Hepatocyte (in vitro differentiated cells): ENCODE results near the gene OR8B8. TPM values are rescaled to one million over a fixed set of nuclear protein-coding genes. Genes with fewer than 3 reads are reported as not detected.
A peak's percentile ranks its signal among the peaks of the same experiment; 100 is the strongest.
"Not testable (repeated sequence)": the region's sequence is repeated elsewhere in the genome, so short reads cannot be mapped to it uniquely, and the experiment has no call there.

Experiments used
- DNase-seq: peaks from one replicate; pipeline ENCODE4 v3.0.0-alpha.2; 2016; ENCODE audit warnings: low spot score
- H2AFZ ChIP-seq: fragments of 200-600 bp; sonication (generic); 2 replicates; pipeline ENCODE4 v1.6.0; 2016; ENCODE audit warnings: antibody characterized with exemption, mild to moderate bottlenecking
- H3K27ac ChIP-seq: fragments of 200-600 bp; sonication (generic); 2 replicates; pipeline ENCODE4 v1.5.1; 2016; ENCODE audit warnings: mild to moderate bottlenecking
- H3K27me3 ChIP-seq: fragments of 200-600 bp; sonication (generic); 2 replicates; pipeline ENCODE4 v1.6.1; 2016
- H3K36me3 ChIP-seq: fragments of 200-600 bp; sonication (generic); replicated peaks from 2 replicates; pipeline ENCODE4 v1.5.1; 2016; ENCODE audit warnings: low read depth; ENCODE audit not compliant: insufficient read depth
- H3K4me1 ChIP-seq: fragments of 200-600 bp; sonication (generic); 2 replicates; pipeline ENCODE4 v1.5.1; 2016; ENCODE audit warnings: mild to moderate bottlenecking, moderate library complexity; ENCODE audit not compliant: insufficient read depth
- H3K4me2 ChIP-seq: fragments of 200-600 bp; sonication (generic); 2 replicates; pipeline ENCODE4 v1.6.0; 2016
- H3K4me3 ChIP-seq: fragments of 200-600 bp; sonication (generic); 2 replicates; pipeline ENCODE4 v1.5.1; 2016; ENCODE audit warnings: mild to moderate bottlenecking
- H3K79me2 ChIP-seq: fragments of 200-600 bp; sonication (generic); 2 replicates; pipeline ENCODE4 v1.6.0; 2017; ENCODE audit warnings: mild to moderate bottlenecking
- H3K9me2 ChIP-seq: fragments of 200-600 bp; sonication (generic); replicated peaks from 2 replicates; pipeline ENCODE4 v1.6.0; 2017; ENCODE audit warnings: mild to moderate bottlenecking; ENCODE audit not compliant: insufficient read depth
- H3K9me3 ChIP-seq: fragments of 200-600 bp; sonication (generic); 2 replicates; pipeline ENCODE4 v1.5.1; 2016; ENCODE audit warnings: low read depth, mild to moderate bottlenecking
- H4K20me1 ChIP-seq: fragments of 200-600 bp; sonication (generic); 2 replicates; pipeline ENCODE4 v1.6.0; 2016; ENCODE audit warnings: mild to moderate bottlenecking; ENCODE audit not compliant: insufficient read depth, poor library complexity, severe bottlenecking
- CTCF ChIP-seq: fragments of 200-600 bp; sonication (generic); IDR thresholded peaks from 2 replicates; pipeline ENCODE4 v1.5.1; 2016; ENCODE audit warnings: antibody characterized with exemption, mild to moderate bottlenecking; ENCODE audit not compliant: poor library complexity
- EZH2 ChIP-seq: fragments of 200-600 bp; sonication (generic); IDR thresholded peaks from 2 replicates; pipeline ENCODE4 v1.6.1; 2016; ENCODE audit warnings: antibody characterized with exemption, mild to moderate bottlenecking, borderline replicate concordance
- EZH2phosphoT487 ChIP-seq: fragments of 200-600 bp; sonication (generic); IDR thresholded peaks from one replicate; pipeline ENCODE4 v1.6.1; 2018; ENCODE audit warnings: antibody characterized with exemption, mild to moderate bottlenecking, low read depth, moderate library complexity; ENCODE audit not compliant: unreplicated experiment, severe bottlenecking
- WGBS: methylation state at CpG from one replicate; pipeline ENCODE4 v1.1.6; 2016; ENCODE audit warnings: low lambda C conversion rate; ENCODE audit errors: missing lambda C conversion rate; 5-methylcytosine and 5-hydroxymethylcytosine counted together
- polyA plus RNA-seq: library from polyadenylated mRNA; unstranded; fragments of >200 nt; fragmentation: Nextera tagmentation; extraction: Ambion mirVana; gene quantifications from 2 replicates; pipeline ENCODE4 v1.2.1, GENCODE V29; 2016
- total RNA-seq: library from RNA; depleted of rRNA; stranded (reverse); fragments of >200 nt; gene quantifications from 2 replicates; pipeline ENCODE4 v1.2.3, GENCODE V29; 2014

Gene OR8B8
- total and polyA plus RNA-seq, 2 experiments from 2014 or later: not detected

DNA sequence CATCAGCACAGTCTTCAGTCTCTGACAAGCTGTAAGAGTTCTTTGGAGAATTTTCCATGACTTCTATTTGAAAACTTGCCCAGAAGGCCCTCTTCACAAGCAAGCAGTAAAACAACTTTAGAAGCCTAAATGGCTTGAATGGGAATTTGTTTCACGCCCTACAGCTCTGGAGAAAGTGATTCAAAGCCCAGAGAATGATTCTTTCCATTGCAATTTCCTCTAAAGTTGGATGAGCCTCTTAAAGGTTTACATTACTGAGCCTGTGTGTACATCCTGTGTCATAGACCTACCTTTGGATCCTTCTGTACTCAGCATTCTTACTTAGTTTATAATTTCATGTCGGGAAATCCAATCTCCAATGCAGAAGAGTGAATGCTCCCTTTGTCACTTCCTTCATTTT lies 39.9 kb downstream of the OR8B8 start:
- no peak overlapping the region for H3K27ac ChIP-seq
- DNase-seq: no peak
- no peaks in the 10 kb centered on the region for H3K79me2 ChIP-seq
- H3K27me3 ChIP-seq: peaks cover 9% of the 10 kb centered on the region
- no peak overlapping the region for H3K4me3 ChIP-seq
- H3K4me1 ChIP-seq: no peaks in the 10 kb centered on the region
- no peak overlapping the region for H3K4me2 ChIP-seq
- H3K36me3 ChIP-seq: no peaks in the 10 kb centered on the region
- no peaks in the 10 kb centered on the region for H3K9me2 ChIP-seq
- no peaks in the 10 kb centered on the region for H3K9me3 ChIP-seq
- no peak overlapping the region for H2AFZ ChIP-seq
- H4K20me1 ChIP-seq: no peaks in the 10 kb centered on the region
- 85% methylated on average over 2 of the region's 2 CpGs for WGBS
- no peak for TF ChIP-seq EZH2
- no peak for TF ChIP-seq EZH2phosphoT487
- TF ChIP-seq CTCF: no peak

DNA sequence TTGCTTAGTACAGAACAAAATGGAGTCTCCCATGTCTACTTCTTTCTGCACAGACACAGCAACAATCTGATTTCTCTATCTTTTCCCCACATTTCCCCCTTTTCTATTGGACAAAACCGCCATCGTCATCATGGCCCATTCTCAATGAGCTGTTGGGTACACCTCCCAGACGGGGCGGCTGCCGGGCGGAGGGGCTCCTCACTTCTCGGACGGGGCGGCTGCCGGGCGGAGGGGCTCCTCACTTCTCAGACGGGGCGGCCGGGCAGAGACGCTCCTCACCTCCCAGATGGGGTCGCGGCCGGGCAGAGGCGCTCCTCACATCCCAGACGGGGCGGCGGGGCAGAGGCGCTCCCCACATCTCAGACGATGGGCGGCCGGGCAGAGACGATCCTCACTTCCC lies 42.3 kb downstream of the OR8B8 start:
- not testable (repeated sequence) for H3K9me3 ChIP-seq, DNase-seq, H3K27me3 ChIP-seq, H2AFZ ChIP-seq, H3K4me2 ChIP-seq, H4K20me1 ChIP-seq, H3K79me2 ChIP-seq, H3K9me2 ChIP-seq, H3K27ac ChIP-seq, H3K4me3 ChIP-seq, H3K4me1 ChIP-seq, H3K36me3 ChIP-seq
- 100% methylated on average over 9 of the region's 27 CpGs for WGBS

GRCh38 chr11:124402326-124402922 lies 43.1 kb downstream of the OR8B8 start:
- TF ChIP-seq CTCF (peak; percentile 76), EZH2 (no peak)
- 44% methylated on average over 8 of the region's 8 CpGs for WGBS
- Histone ChIP-seq H3K4me1 (no peaks in the 10 kb centered on the region), H2AFZ (no peak overlapping the region), H3K9me3 (no peaks in the 10 kb centered on the region), H3K36me3 (no peaks in the 10 kb centered on the region), H3K4me2 (no peak overlapping the region), H3K4me3 (no peak overlapping the region), H3K27me3 (peaks cover 1% of the 10 kb centered on the region), H3K79me2 (no peaks in the 10 kb centered on the region), H3K27ac (no peak overlapping the region), H4K20me1 (no peaks in the 10 kb centered on the region), H3K9me2 (no peaks in the 10 kb centered on the region)
- peak; percentile 91 for DNase-seq

GRCh38 chr11:124398924-124399323 lies 46.6 kb downstream of the OR8B8 start, which contains the start of gene OR8B3:
TSS of gene OR8B3 (minus strand) at chr11:124399024. CDS start at chr11:124397351, 1,673 bp downstream.
- no peak for DNase-seq
- TF ChIP-seq CTCF: no peak
- no peak for TF ChIP-seq EZH2

DNA sequence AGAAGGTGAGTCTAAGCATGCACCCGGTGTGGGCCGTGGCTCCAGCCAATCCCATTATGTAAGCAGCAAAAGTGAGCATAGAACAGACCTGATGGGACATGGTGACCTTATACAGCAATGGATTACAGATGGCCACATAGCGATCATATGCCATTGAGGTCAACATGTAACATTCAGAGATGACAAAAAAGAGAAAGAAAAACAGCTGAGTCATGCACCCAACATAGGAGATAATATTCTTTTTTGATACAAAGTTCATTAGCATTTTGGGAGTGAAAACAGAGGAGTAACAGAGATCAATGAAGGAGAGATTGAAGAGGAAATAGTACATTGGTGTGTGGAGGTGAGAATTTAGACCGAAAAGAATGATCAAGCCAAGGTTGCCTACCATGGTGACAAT lies 48.6 kb downstream of the OR8B8 start:
- not testable (repeated sequence) for H3K27me3 ChIP-seq, H3K9me2 ChIP-seq, H3K79me2 ChIP-seq, H3K4me3 ChIP-seq, H3K36me3 ChIP-seq, H2AFZ ChIP-seq, H3K4me1 ChIP-seq, H3K4me2 ChIP-seq, H4K20me1 ChIP-seq, H3K27ac ChIP-seq, DNase-seq, H3K9me3 ChIP-seq
- 86% methylated on average over 2 of the region's 4 CpGs for WGBS

More at GRCh38 chr11:124398924-124399323, 46.6 kb downstream of the OR8B8 start, which contains the start of gene OR8B3:
- H3K79me2 ChIP-seq: no peaks in the 10 kb centered on the region
- H4K20me1 ChIP-seq: no peaks in the 10 kb centered on the region
- H3K27ac ChIP-seq: no peak within 1 kb of the TSS
- H3K27me3 ChIP-seq: no peaks in the 10 kb centered on the region
- H3K4me3 ChIP-seq: no peak within 1 kb of the TSS
- no peaks in the 10 kb centered on the region for H3K4me1 ChIP-seq
- no peak within 1 kb of the TSS for H3K4me2 ChIP-seq
- no peak within 1 kb of the TSS for H2AFZ ChIP-seq
- no peaks in the 10 kb centered on the region for H3K36me3 ChIP-seq
- H3K9me3 ChIP-seq: no peaks in the 10 kb centered on the region
- H3K9me2 ChIP-seq: no peaks in the 10 kb centered on the region
